ENCODE data around the gene ANKFY1. TPM values are rescaled to one million over a fixed set of nuclear protein-coding genes. Genes with fewer than 3 reads are reported as not detected.
"Not testable (repeated sequence)": the region's sequence is repeated elsewhere in the genome, so short reads cannot be mapped to it uniquely, and the experiment has no call there.

The ANKFY1 gene
- total RNA-seq, 1 donor from 2014 or later = 44.2 TPM

- TF ChIP-seq, protein P1, sequence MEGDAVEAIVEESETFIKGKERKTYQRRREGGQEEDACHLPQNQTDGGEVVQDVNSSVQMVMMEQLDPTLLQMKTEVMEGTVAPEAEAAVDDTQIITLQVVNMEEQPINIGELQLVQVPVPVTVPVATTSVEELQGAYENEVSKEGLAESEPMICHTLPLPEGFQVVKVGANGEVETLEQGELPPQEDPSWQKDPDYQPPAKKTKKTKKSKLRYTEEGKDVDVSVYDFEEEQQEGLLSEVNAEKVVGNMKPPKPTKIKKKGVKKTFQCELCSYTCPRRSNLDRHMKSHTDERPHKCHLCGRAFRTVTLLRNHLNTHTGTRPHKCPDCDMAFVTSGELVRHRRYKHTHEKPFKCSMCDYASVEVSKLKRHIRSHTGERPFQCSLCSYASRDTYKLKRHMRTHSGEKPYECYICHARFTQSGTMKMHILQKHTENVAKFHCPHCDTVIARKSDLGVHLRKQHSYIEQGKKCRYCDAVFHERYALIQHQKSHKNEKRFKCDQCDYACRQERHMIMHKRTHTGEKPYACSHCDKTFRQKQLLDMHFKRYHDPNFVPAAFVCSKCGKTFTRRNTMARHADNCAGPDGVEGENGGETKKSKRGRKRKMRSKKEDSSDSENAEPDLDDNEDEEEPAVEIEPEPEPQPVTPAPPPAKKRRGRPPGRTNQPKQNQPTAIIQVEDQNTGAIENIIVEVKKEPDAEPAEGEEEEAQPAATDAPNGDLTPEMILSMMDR (IDR thresholded peaks at IDR 0.05) = no peak
- TF ChIP-seq POLR2AphosphoS5 (IDR thresholded peaks at IDR 0.05; ENCODE audit: insufficient read depth in 1 of 2, low read depth in 1 of 2) = no peak
- TF ChIP-seq POLR2A (IDR thresholded peaks at IDR 0.05) = no peak
- no peak for DNase-seq (ENCODE audit: extremely low spot score in 2 of 2)
- no peak overlapping the region for H3K4me3 ChIP-seq
- H3K36me3 ChIP-seq = peaks cover 0 to 25% of the 10 kb centered on the region in 2 donors
- intact Hi-C loops (cut with DNase I) = no loop called here
- no peaks in the 10 kb centered on the region for H3K27me3 ChIP-seq
- H3K27ac ChIP-seq = peak overlapping the region; percentile 1
- no peaks in the 10 kb centered on the region for H3K9me3 ChIP-seq
- H3K4me1 ChIP-seq = peaks cover 15% of the 10 kb centered on the region
Measured at GRCh38 chr17:4194796-4195195, 69.0 kb downstream of the ANKFY1 start.

GRCh38 chr17:4190791-4191190 lies 73.0 kb downstream of the ANKFY1 start:
- H3K4me3 ChIP-seq = not testable (repeated sequence)

GRCh38 chr17:4189280-4189679 lies 74.5 kb downstream of the ANKFY1 start:
- peak overlapping the region; percentile 86 for H3K27ac ChIP-seq
- intact Hi-C loops (cut with DNase I) = no loop called here

More at GRCh38 chr17:4190791-4191190, 73.0 kb downstream of the ANKFY1 start:
- H3K9me3 ChIP-seq; DNase-seq (ENCODE audit: extremely low spot score in 2 of 2); intact Hi-C loops (cut with DNase I); H3K27me3 ChIP-seq: not testable (repeated sequence)
- Histone ChIP-seq H3K36me3 (peaks cover 0 to 20% of the 10 kb centered on the region in 2 donors), H3K4me1 (peaks cover 48% of the 10 kb centered on the region), H3K27ac (peak overlapping the region; percentile 86)

DNA sequence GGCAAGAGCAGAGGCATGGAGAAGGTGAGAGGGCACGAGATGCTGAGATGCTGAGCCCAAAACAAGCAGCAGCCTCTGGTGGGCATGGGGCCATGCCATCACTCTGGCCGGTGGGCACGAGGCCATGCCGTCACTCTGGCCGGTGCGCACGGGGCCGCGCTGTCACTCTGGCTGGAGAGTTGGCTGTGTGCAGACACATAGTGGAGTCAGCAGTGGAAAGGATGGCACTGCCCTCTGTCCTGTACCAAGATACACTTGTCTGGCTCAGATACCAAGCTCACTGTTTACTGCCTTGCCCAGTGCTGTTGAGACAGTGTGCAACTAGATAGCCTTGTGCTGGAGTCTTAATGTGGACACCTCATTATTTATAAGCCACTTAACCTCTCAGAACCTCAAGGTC lies 75.7 kb downstream of the ANKFY1 start:
- peaks cover 0 to 20% of the 10 kb centered on the region in 2 donors for H3K36me3 ChIP-seq
- intact Hi-C loops (cut with DNase I) = no loop called here

More at GRCh38 chr17:4189280-4189679, 74.5 kb downstream of the ANKFY1 start:
- DNase-seq (ENCODE audit: extremely low spot score in 2 of 2) = no peak
- H3K4me3 ChIP-seq = no peak overlapping the region
- peaks cover 0 to 16% of the 10 kb centered on the region in 2 donors for H3K36me3 ChIP-seq
- TF ChIP-seq POLR2A (IDR thresholded peaks at IDR 0.05) (no peak), POLR2AphosphoS5 (IDR thresholded peaks at IDR 0.05; ENCODE audit: insufficient read depth in 1 of 2, low read depth in 1 of 2) (no peak)
- TF ChIP-seq, protein P1 (IDR thresholded peaks at IDR 0.05) = no peak
- H3K27me3 ChIP-seq = no peaks in the 10 kb centered on the region
- peaks cover 49% of the 10 kb centered on the region for H3K4me1 ChIP-seq
- H3K9me3 ChIP-seq = no peaks in the 10 kb centered on the region

GRCh38 chr17:4187076-4187475 lies 76.7 kb downstream of the ANKFY1 start:
- intact Hi-C loops (cut with DNase I) = no loop called here
- Histone ChIP-seq H3K9me3 (no peaks in the 10 kb centered on the region), H3K27me3 (no peaks in the 10 kb centered on the region), H3K27ac (peak overlapping the region; percentile 84), H3K4me3 (peak overlapping the region in 1 of 2 donors; percentile 14), H3K36me3 (peaks cover 0 to 30% of the 10 kb centered on the region in 2 donors), H3K4me1 (peaks cover 49% of the 10 kb centered on the region)
- peak in 1 of 2 donors; percentile 96 for DNase-seq (ENCODE audit: extremely low spot score in 2 of 2)
- TF ChIP-seq, protein P1 (IDR thresholded peaks at IDR 0.05) = no peak
- TF ChIP-seq POLR2A (IDR thresholded peaks at IDR 0.05) (no peak), POLR2AphosphoS5 (IDR thresholded peaks at IDR 0.05; ENCODE audit: insufficient read depth in 1 of 2, low read depth in 1 of 2) (peak; percentile 47 to 83)

More for the DNA sequence above, 75.7 kb downstream of the ANKFY1 start:
- no peak for DNase-seq (ENCODE audit: extremely low spot score in 2 of 2)
- H3K27me3 ChIP-seq = no peaks in the 10 kb centered on the region
- TF ChIP-seq POLR2A (IDR thresholded peaks at IDR 0.05) (no peak), POLR2AphosphoS5 (IDR thresholded peaks at IDR 0.05; ENCODE audit: insufficient read depth in 1 of 2, low read depth in 1 of 2) (no peak)
- TF ChIP-seq, protein P1 (IDR thresholded peaks at IDR 0.05) = no peak
- peak overlapping the region; percentile 84 for H3K27ac ChIP-seq
- peaks cover 49% of the 10 kb centered on the region for H3K4me1 ChIP-seq
- H3K9me3 ChIP-seq = no peaks in the 10 kb centered on the region
- H3K4me3 ChIP-seq = no peak overlapping the region

Data from vagina (tissue), 2 donors.